NCI-H1417 treated with DMSO at 0.1 percent for 48 hours (cell line): ENCODE measurements around the gene C2orf15.
A peak's percentile ranks its signal among the peaks of the same experiment; 100 is the strongest.
"Not testable (repeated sequence)": the region's sequence is repeated elsewhere in the genome, so short reads cannot be mapped to it uniquely, and the experiment has no call there.

Experiments
- DNase-seq: peaks from one replicate; lab custom pipeline; 2025; lab: John Stamatoyannopoulos, UW

Gene C2orf15, protein sequence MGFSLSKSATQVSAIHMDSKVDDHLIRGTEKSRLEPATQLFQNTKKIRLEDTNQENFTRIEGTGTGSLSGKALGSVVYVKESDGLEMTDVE

DNA sequence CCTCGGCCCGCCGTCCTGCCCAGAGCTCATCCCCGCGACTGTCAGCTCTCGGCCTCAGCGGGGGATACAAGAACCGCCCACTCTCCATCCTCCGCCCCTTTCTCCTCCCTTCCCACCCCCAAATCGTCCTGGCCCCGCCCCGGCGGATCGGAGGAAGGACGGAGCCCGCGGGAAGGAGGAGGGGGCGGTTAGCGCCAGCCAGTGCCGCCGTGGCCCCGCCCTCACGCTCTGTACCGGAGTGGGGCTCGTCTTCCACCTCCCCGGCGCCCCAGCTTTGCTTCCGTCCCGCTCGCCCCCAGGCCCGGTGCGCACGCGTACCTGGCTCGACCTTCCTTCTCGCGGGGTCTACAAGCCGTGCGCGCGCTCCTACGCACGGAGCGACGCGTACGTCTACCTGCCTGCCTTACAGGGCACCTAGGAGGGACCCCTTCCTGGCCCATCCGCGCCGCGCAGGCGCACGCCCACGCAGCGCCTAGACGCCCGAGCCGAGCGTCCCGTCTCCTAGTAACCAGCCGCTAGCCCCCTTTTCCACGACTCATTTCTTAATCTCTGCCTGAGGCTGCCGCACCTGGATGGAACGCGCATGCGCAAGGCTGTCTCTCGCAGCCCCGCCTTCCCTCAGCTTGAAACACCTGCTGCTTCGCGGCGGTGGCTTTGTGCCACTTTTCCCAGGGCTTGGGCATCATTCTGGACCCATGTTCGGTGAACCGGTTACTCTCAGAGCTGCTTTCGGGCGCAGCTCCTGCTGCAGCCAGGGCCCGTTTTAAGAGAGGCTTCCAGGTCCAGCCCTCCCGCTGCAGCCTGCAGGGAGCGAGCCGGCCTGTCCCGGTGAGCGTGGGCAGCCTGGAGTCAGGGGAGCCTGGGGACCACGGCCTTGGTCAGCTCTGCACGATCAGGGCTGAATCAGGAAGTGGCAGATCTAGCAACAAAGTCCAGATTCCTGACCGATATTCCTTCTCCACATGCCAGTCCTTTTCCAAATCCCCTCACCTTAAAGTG, at the start of gene C2orf15:
Gene C2orf15 (plus strand): TSS at position 598 of the 999 bp plus-strand sequence. CDS start 8,852 bp downstream, outside the sequence.
- peak; percentile 93 for DNase-seq

DNA sequence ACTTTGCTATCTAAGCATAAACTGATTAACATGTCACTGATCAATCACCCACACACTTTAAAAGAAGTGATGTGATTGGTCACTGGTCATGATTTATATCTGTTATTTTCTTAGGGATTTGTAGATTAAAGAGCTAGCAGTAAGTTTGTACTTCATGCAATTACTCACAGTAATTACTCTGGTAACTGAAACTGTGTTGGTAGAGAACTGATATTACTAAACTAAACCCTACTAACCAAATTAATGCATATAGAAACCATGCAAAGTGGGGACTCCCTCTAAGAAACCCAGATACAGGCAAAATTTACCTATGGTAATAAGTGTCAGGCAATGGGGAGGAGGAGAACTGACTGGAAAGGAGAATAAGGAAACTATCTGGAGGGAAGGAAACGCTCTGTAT, 44.8 kb upstream of the C2orf15 start:
- no peak for DNase-seq

DNA sequence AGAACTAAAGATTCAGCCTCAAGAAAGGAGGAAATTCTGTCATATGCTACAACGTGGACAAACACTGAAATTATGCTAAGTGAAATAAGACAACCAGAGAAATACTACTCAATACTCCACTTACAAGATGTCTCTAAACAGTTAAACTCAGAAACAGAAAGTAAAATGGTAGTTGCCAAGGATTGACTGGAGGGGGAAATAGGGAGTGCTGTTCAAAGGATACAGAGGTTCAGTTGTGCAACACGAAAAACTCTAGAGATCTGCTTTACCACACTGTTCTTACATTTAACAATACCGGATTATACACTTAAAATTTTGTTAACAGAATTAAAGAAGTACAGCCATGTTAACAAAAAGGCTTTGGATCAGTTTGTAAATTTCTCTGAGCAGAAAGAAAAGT, 39.8 kb upstream of the C2orf15 start:
- DNase-seq = no peak

DNA sequence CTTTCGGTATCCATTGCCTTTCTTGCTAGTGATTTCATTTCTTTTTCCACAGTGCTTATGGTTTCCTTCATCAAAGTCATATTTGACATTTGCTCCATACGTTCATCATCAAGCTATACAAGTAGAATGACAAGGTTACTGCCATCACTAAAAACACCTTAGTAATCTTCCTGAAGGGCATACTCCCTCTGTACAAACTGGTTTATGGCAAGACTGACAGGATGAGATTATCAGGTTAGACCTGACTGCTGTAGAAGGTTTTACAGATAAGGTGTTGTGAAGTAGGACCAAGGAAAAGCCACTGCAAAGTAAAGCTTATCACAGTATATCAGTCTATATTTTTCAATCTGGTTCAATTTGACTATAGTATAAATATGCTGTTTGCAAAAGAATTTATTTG, 37.5 kb upstream of the C2orf15 start:
- no peak for DNase-seq

DNA sequence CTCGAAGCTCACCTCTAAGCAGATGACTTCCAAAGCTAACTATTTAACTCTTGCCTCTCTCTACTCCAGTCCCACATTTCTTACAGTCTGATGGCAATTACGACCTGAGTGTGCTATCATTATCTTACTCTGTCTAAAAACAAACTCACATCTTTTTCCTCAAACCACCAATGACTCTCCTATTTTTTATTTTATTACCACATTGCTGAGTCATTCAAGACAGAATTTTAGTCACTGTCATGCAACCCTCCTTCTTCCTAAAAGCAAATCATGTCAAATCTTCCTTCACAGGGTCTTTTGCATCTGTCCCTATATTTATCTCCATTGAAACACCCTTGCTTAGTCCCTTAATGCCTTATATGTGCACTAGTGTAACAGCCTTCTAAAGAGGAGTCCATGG, 34.6 kb upstream of the C2orf15 start:
- DNase-seq = no peak

DNA sequence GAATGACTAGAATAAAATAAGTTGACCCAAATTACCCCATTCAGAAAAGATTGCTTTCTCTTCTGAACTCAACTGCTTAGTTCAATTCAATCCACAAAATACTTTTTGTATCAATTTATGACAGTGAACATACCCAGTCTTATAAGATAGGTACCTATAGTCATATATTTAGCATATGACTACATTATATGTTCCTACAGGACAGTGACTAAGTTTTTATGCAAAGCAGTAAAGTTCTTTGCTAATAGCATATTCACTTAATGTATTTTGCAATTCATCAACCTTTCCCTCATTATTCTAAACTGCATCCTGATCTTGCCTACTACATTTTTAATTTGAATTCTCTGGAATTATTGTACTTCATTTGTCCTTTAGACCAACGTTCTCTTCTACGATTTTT, 30.3 kb upstream of the C2orf15 start:
- no peak for DNase-seq

DNA sequence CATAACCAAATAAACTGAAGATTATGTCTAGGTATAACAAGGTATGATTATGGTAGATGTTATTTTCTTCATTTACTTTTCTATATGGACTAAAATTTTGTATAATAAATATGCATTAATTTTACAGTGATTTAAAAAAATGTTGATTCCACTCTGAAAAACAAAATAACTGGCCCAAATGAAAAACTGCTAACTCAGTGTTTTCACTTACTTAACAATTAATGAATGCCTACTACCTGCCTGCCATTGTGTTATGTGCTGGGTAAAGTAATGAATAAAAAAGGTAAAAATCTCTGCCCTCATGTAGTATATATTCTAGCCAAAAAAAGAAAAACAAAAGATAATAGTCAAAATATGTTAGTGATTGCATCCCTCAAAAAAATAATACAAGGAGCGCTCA, 29.6 kb upstream of the C2orf15 start:
- DNase-seq = no peak

DNA sequence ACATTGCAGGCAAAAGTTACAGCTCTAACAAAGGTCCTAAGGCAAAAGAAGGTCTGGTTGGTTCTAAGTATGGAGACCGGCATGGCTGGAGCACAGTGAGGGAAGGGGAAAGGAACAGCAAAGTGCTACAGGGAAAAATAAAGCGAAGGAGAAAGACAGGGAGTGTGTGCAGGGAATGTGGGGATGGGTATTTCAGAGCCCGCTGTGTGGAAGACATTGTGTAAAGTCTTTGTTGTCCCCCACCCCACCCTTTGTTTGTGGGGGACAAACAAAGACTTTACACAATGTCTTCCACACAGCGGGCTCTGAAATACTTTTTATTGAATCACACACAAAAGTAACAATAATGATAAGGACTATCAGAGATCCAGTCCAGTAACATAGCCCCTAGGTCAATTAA, 28.9 kb upstream of the C2orf15 start:
- DNase-seq = no peak

DNA sequence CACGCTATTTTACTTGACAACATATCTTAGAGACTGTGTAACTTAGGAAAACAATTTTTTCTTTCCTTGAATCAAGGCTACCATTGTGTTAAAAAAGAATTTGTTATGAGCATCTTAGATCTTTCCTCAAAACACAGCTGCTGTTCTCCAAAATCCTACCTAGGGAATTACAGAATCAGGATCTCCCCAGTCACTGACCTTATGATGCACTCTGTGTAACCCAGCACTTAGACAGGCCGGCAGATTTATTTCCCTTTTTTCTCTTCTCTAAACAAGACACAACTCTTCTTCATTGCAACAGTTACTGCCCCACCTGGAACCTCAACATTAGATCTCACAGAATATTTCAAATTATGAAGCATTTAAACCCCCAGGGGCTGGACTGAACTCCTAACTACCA, 13.5 kb upstream of the C2orf15 start:
- DNase-seq = no peak

DNA sequence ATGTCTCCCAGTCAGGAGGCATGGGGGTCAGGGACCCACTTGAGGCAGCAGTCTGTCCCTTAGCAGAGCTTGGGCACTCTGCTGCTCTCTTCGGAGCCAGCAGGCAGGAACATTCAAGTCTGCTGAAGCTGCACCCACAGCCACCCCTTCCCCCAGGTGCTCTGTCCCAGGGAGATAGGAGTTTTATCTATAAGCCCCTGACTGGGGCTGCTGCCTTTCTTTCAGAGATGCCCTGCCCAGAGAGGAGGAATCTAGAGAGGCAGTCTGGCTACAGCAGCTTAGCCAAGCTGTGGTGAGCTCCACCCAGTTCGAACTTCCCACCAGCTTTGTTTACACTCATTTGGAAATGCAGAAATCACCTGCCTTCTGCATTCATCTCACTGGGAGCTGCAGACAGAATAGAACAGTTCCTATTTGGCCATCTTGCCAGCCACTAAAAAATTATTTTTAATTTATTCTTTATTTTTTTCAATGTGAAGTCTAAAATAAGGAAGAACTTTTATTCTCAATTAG, 6.4 kb upstream of the C2orf15 start:
- not testable (repeated sequence) for DNase-seq

DNA sequence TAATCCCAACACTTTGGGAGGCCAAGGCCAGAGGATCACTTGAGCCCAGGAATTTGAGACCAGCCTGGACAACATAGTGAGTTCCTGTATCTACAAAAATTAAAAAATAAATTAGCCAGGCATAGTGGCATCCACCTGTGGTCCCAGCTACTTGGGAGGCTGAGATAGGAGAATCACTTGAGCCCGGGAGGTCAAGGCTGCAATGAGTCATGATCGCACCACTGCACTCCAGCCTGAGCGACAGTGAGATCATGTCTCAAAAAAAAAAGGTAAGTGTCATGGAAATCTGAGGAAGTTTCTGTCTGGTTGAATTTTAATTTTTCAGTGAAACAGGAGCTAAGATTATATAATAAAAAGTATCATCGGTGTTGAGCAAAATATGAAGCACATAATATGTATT, 2.5 kb upstream of the C2orf15 start:
- no peak for DNase-seq

DNA sequence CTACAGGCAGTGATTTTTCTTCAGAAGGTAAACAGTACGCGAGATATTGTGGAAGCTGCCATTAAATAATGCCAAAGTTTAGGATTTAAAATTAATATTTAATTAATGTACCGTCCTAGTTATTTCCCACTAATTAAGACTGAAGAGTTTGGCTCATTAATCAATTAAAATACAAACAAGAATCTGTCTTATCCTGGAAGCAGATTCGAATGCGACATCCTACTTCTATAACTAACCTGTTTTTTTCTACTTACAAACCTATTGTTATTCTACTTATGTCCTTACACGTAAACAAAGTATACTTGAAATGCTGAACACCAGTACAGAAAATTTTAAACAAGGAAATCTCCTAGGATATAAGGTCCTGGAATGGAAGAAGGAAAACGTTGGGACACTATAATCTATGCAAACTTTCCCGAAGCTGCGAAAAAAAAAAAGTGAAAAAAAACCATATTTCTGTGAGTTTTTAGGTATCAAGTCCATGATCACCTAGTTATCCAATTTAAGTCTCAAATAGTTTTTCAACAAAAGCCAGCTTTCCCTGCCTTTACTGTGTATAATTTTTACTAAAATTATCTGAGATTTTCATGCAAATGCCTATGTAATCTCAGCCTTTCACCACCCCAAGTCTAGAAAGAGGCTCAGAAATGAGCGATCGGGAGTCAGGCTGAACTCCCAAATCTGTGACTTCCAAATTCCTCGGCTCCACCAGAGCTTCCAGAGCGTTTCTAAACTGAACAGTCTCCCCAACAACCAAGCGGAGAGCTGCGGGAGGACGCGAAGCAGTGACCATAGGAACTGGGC, 1.2 kb upstream of the C2orf15 start:
- DNase-seq = no peak

DNA sequence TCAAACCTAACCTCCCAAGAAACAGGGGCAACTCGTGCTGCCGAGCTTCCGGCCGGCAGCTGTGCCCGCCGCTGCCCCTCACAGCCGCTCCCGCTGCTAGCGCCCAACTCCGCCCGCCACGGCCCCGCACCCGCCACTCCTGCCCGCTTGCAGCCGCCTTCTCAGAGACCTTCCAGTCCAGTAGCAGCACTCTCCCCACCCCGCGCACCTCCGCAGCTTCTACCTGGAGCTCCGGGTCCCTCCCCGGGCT, 722 bp upstream of the C2orf15 start:
- peak; percentile 40 for DNase-seq

DNA sequence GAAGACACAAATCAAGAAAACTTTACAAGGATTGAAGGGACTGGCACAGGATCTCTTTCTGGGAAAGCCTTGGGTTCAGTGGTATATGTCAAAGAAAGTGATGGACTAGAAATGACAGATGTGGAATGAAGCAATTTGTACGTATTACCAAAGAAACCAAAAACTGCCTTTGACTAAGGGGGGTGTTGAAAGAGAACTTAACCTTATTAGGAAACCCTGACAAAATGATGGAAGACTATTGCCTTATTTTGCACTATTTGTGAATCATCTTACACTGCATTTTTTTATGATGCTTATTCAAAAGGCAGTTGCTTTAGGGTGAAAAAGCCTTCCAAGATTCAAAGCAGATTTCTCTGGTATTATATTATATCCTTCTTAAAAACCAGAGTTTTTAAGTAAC, 9.2 kb downstream of the C2orf15 start:
- DNase-seq = no peak

DNA sequence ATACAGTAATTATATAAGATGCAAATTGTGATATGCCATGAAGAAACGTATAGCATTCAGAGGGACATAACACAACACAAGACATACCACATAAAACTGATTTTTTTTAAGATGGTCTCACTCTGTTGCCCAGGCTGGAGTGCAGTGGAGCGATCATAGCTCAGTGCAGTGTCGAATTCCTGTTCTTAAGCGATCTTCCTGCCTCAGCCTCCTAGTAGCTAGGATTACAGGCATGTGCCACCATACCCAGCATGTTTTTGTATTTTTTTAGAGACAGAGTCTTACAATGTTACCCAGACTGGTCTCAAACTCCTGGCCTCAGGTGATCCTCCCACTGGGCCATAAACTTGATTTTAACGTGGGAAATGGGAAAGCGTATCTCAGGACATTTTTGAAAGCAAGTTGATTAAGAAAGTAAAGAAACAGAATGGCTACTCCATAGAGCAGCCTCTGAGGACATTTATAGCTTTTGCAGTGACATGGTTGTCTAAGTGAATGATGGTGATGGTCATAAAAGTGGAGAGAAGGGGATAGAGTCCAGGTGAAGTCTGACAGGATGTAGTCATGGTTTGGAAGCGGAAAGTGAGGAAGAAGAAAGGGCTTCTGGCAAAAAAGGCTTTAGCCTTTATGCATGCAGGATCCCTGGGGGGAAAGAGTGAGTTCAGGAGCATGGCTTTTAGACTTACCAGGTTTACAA, 10.8 kb downstream of the C2orf15 start:
- no peak for DNase-seq

DNA sequence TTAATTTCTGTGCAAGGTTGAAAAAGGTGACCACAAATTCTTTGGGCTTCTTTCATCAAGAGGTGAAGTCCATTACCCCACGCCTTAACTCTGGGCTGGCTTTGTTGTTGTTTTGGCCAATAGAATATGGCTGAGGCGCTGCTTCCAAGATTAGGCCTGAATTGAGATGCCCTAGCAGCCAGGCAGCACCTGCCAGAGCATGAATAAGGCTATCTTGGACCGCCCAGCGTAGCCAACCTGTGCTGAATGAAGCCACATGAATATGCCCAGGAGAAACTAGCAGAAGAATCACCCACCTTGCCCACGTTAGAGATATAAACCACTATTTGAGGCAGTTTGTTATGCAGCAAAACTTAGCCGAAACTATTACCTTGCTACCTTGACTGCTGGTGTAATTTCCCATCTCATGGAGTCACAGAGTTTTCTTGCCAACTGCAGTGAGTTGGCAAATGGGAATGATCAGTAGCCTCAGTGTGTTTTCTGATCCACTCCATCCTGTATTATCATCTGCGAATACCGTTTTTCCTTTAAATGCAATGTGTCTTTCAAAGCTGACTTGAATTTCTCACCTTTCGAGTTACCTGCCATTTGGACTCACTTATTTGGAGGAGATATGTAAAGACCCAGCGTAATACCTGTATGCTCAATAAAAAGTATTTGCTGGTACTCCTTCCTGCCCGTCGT, 12.6 kb downstream of the C2orf15 start:
- DNase-seq = no peak

DNA sequence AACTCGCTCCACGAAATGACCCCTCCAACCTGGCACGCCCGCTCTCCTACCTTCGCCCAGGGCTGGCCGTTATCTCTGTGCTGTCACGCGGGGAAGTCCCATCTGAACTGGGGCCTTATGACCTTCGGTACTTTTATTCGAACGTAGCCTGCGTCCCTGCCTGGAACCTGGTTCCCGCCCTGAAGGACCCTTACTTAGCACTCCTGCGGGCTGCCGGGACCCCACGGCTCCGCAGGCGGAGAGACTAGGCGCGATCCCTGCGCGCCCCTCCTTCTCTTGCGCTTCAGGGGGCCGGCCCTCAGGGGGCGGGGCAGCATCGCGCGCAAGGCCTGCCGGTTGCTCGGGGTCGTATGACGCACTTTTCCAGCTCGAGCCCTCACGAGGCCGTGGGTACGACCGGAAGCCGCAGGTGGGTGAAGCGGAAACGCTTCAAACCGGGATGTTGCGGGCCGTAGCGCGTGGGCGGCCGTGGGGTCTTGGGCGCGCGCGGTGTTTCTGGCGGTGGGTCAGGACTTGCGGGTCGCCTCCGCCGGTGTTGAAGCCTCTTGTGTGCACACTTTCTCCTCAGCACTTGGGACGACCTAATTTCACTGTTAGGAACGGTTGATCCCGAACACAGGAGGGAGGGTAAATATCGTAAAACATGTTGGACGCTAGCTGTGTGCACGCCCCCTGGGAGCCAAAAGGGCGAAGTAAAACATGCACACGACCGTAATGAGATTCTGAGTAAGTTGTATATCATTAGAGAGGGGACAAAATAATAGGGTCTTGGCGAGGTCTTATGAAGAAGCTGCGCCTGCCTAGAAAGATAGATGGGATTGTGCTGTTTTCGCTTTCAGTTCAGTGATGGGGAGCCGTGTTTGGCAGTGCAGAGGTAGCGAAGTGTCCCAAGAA, 13.4 kb downstream of the C2orf15 start, which contains the start of the genes LIPT1 and TSGA10:
Gene LIPT1 (plus strand): TSS at position 325 of the 894 bp plus-strand sequence. CDS start 6,991 bp downstream, outside the sequence.
Gene TSGA10 (minus strand): TSS at position 300 of the 894 bp plus-strand sequence. CDS start 45,503 bp downstream, outside the sequence.
- peak; percentile 60 for DNase-seq

DNA sequence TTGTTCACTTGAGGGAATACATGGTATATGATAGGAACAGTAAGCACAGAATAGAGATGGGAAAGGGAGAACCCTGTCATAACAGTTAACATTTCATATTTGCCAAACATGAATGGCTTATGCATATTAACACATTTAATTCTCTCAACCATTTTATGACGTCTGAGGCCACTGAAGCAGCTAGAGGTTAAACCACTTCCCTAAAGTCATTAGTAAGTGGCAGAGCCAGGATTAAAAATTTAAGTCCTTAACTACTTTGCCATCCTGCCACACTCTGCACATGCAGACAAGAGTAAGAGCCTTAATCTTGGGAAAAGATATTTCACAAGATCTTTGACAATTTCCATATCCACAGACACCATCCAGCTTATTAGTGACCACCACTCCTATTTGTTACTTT, 15.4 kb downstream of the C2orf15 start:
- no peak for DNase-seq

DNA sequence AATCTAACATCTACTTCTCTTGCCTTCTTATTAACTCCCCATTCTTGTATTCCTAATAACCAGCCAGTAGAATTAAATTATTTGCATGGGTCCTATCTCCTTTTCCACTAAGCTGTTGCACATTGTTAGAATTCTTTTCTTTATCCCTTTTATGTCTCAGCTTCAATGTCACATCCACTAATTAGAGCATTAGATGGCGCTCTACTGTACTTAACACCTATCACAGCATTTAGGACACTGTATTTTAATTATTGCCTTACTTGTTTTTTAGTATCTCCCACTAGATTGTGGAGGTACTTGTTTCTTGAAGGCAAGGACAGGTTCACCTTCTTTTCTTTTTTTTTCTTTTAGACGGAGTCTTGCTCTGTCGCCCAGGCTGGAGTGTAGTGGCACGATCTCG, 17.1 kb downstream of the C2orf15 start:
- DNase-seq = no peak

DNA sequence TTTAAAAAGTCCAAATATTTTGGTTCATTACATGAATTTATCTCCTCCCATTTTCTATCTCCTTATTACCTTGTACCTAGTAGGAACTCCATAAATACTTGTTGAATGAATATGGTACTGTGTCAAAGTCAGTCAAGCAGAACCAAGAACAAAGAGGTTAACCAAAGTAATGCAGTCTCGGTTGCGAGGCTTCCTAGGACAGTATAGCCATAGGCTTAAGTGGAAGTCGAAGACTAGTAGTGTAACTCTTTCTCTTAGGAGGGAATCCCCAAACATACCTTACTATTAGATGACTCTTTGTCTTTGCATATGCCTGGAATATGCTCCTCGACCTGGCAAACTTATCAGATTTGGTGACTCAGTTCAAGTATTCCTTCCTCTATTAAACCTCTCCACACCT, 18.1 kb downstream of the C2orf15 start:
- no peak for DNase-seq
